ENCODE data around the gene CDK5RAP3.
A peak's percentile ranks its signal among the peaks of the same experiment; 100 is the strongest.

The CDK5RAP3 gene

DNA sequence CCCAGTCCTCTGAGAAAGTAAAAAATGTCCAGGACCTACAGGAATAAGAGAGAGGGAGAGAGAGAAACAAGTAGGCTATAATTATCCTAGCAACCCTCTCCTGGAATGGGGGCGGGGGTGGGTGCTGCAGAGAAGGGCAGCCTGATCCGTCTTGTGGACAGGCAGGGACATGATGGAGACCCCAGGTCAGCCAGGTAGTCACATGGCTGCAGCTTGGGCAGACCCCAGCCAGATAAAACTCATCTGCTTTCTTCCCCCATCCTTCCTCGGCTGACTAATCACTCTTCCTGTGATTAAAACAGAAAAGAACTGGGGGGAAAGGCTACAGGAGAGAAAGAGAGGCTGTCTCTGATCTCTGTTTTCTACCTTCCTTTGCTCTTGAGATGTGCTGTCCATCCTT, 34.1 kb downstream of the CDK5RAP3 start:
- Histone ChIP-seq H3K4me1 (peaks cover 38 to 78% (median 62%) of the 10 kb centered on the region in 10 experiments), H3K9ac (peak overlapping the region in 9 of 11 experiments; percentile 2 to 55 (median 30); a peak in 13 of 22 replicates), H3K4me3 (no peak overlapping the region)

DNA sequence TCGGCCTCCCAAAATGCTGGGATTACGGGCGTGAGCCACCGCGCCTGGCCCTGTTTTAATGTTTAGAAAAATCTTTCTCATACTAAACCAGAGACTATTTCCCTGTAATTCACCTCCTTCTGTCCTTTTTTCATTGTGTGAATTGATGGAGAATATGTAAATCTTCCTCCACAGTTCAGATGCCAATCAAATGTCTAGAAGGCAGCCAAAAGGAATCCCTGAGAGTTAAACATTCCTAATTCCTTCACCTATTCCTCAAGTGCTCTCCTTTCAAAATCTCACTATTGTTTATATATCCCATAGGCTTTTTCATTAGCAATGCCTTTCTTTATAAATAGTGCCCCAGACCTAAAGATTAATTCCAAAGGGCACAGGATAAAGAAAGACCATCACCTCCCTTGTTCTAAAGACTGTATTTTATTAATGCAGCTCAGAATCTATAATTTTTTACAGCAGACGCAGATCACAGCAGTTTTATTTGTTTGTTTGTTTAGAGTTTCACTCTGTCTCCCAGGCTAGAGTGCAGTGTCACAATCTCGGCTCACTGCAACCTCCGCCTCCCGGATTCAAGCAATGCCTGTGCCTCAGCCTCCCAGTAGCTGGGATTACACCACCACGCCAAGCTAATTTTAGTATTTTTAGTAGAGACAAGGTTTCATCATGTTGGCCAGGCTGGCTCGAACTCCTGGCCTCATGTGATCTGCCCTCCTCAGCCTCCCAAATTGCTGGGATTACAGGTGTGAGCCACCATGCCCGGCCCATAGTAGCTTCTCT, 36.2 kb downstream of the CDK5RAP3 start:
- H3K27me3 ChIP-seq, result peaks cover 0 to 3% (median 0%) of the 10 kb centered on the region in 11 experiments; a peak in 2 of 22 replicates
- H3K9ac ChIP-seq, result no peak overlapping the region
- no peak for TF ChIP-seq Cebpa-rat (IDR thresholded peaks at IDR 0.05)
- peaks cover 39 to 69% (median 53%) of the 10 kb centered on the region in 10 experiments for H3K4me1 ChIP-seq
- H4K20me1 ChIP-seq, result no peaks in the 10 kb centered on the region
- no peak overlapping the region for H3K4me3 ChIP-seq
- H3K36me3 ChIP-seq, result no peaks in the 10 kb centered on the region
- H3K4me2 ChIP-seq, result peak overlapping the region in 1 of 11 experiments; percentile 33; a peak in 2 of 22 replicates
- H3K9me3 ChIP-seq (replicated peaks in 1 of 11), result no peaks in the 10 kb centered on the region
- no peak overlapping the region for H3K27ac ChIP-seq

More for the DNA sequence above, 34.1 kb downstream of the CDK5RAP3 start:
- TF ChIP-seq Cebpa-rat (IDR thresholded peaks at IDR 0.05), result no peak
- Histone ChIP-seq H3K36me3 (no peaks in the 10 kb centered on the region), H3K4me2 (peak overlapping the region; percentile 68 to 95 (median 86)), H3K27me3 (no peaks in the 10 kb centered on the region), H3K9me3 (replicated peaks in 1 of 11) (no peaks in the 10 kb centered on the region), H3K27ac (peak overlapping the region; percentile 1 to 99 (median 95); a peak in 20 of 22 replicates), H4K20me1 (no peaks in the 10 kb centered on the region)

DNA sequence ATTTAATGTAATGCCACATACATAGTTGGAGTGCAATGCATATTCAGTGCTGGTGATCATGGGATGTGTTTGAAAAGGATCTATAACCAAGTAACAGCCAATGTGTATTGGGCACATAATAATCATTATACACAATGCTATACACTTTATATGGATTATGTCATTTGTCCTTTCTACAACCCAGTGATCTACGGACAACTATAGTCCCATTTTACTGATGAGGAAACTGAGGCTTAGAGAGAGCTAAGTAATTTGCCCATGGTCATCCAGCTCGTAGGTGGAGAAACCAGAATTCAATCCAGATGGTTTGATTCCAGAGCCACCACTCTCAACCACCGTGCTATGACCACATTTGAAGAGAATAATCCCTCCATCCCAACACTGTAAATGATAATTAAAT, 39.3 kb downstream of the CDK5RAP3 start:
- Histone ChIP-seq H3K27me3 (peaks cover 15 to 31% (median 25%) of the 10 kb centered on the region in 11 experiments; a peak in 19 of 22 replicates), H3K4me2 (no peak overlapping the region), H3K4me3 (no peak overlapping the region), H3K4me1 (peaks cover 15 to 44% (median 29%) of the 10 kb centered on the region in 10 experiments), H3K9ac (no peak overlapping the region), H4K20me1 (no peaks in the 10 kb centered on the region; a peak in 1 of 22 replicates), H3K9me3 (replicated peaks in 1 of 11) (no peaks in the 10 kb centered on the region), H3K36me3 (no peaks in the 10 kb centered on the region), H3K27ac (no peak overlapping the region)
- no peak for TF ChIP-seq Cebpa-rat (IDR thresholded peaks at IDR 0.05)

DNA sequence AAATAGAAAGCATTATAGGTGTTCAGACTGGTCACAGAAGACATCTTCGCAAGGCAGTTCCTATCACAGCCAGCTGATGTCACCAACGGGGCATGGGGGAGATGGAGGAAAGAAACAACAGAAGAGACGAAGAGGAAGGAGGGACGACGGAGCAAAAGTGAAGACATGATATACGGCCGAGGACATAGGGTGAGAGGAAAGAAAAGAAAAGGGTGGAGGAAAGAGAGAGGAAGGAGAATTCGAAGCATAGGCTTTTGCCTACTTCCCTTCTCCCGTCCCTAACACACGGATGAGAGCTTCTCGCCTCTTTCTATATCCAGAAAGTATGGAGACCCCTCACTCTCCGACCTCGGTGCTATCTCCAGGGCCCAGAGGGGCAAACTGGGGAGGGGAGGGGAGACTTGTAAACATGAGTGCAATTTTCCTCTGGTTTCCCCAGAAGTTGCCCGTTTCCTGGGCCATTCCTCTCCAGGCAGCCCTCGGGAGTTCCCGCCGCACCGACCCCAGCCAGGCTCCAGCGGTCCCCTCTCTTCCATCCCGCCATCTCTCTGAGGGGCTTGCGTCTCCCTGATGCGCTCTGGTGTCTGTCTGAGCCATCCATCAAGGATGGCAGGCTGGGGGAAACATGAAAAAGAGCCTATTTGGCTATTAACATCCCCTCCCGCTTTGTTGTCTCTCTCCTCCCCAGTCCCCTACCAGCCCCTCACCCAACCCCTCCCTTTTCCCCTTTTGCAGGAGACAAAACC, 40.7 kb downstream of the CDK5RAP3 start:
- TF ChIP-seq Cebpa-rat (IDR thresholded peaks at IDR 0.05), result no peak
- H3K4me3 ChIP-seq, result peak overlapping the region; percentile 45 to 69 (median 62)
- H3K4me2 ChIP-seq, result peak overlapping the region; percentile 93 to 100 (median 99)
- H3K9ac ChIP-seq, result peak overlapping the region; percentile 28 to 78 (median 66); a peak in 20 of 22 replicates
- H3K27me3 ChIP-seq, result peaks cover 15 to 34% (median 25%) of the 10 kb centered on the region in 11 experiments; a peak in 19 of 22 replicates
- H3K4me1 ChIP-seq, result peaks cover 10 to 30% (median 17%) of the 10 kb centered on the region in 10 experiments; a peak in 18 of 20 replicates
- no peaks in the 10 kb centered on the region for H3K9me3 ChIP-seq (replicated peaks in 1 of 11)
- peak overlapping the region in 9 of 11 experiments; percentile 8 to 74 (median 58); a peak in 17 of 22 replicates for H3K27ac ChIP-seq
- no peaks in the 10 kb centered on the region; a peak in 1 of 22 replicates for H4K20me1 ChIP-seq
- H3K36me3 ChIP-seq, result no peaks in the 10 kb centered on the region

DNA sequence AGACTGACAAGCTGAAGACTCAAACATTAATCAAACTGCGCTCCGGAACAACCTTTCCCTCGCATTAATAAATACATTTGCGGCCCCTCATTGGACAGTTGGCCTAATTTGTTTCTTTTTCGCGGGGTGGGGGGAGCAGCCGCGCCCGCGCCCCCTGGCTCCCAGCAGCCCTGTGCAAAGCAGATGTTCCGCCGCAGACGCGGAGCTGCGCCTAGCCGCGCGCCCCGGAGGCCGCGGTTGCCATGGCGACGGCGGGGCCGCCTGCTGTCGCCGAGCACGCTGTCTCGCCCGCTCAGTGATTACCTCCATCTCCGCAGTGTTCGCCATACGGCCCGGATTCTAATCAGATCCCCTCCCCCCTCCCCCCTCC, 41.2 kb downstream of the CDK5RAP3 start:
- Histone ChIP-seq H3K4me2 (peak overlapping the region; percentile 93 to 100 (median 99)), H3K9ac (peak overlapping the region; percentile 28 to 78 (median 66); a peak in 19 of 22 replicates), H3K9me3 (replicated peaks in 1 of 11) (no peaks in the 10 kb centered on the region), H3K36me3 (no peaks in the 10 kb centered on the region), H3K4me1 (peaks cover 10 to 27% (median 18%) of the 10 kb centered on the region in 10 experiments; a peak in 18 of 20 replicates), H3K27me3 (peaks cover 15 to 34% (median 25%) of the 10 kb centered on the region in 11 experiments; a peak in 19 of 22 replicates), H4K20me1 (no peaks in the 10 kb centered on the region; a peak in 1 of 22 replicates), H3K4me3 (peak overlapping the region; percentile 45 to 69 (median 62)), H3K27ac (peak overlapping the region in 6 of 11 experiments; percentile 36 to 72 (median 55); a peak in 8 of 22 replicates)
- no peak for TF ChIP-seq Cebpa-rat (IDR thresholded peaks at IDR 0.05)

DNA sequence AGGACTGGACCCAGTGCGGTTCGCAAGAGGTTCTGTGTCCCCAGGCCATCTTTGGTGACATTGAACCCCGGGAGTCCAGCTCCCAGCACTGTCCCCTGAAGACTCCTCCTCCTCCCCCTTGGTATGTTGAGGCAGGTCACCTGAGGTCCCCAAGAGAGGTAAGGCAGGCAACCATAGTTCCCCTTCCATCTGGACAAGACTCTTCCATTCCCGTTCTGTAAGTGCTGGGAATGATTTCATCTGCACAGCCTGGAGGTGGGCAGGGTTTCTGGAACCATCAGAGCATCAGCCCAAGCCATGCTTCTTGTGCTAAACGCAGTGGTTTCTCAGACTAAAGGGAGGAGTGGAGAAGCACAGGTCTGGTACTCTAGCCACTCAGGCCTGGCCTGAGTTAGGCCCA, 41.7 kb downstream of the CDK5RAP3 start:
- Histone ChIP-seq H3K36me3 (no peaks in the 10 kb centered on the region), H3K4me2 (peak overlapping the region; percentile 28 to 100 (median 99); a peak in 20 of 22 replicates), H3K4me3 (peak overlapping the region in 3 of 10 experiments; percentile 59 to 69 (median 66); a peak in 3 of 20 replicates), H3K4me1 (peaks cover 14 to 27% (median 19%) of the 10 kb centered on the region in 10 experiments; a peak in 18 of 20 replicates), H3K9me3 (replicated peaks in 1 of 11) (no peaks in the 10 kb centered on the region), H3K9ac (0 out of 22 replicates have a peak overlapping the region, but pooled peaks of 1 of the 11 experiments have one; percentile 26), H4K20me1 (no peaks in the 10 kb centered on the region; a peak in 1 of 22 replicates), H3K27me3 (peaks cover 15 to 34% (median 25%) of the 10 kb centered on the region in 11 experiments; a peak in 19 of 22 replicates), H3K27ac (no peak overlapping the region)
- no peak for TF ChIP-seq Cebpa-rat (IDR thresholded peaks at IDR 0.05)

DNA sequence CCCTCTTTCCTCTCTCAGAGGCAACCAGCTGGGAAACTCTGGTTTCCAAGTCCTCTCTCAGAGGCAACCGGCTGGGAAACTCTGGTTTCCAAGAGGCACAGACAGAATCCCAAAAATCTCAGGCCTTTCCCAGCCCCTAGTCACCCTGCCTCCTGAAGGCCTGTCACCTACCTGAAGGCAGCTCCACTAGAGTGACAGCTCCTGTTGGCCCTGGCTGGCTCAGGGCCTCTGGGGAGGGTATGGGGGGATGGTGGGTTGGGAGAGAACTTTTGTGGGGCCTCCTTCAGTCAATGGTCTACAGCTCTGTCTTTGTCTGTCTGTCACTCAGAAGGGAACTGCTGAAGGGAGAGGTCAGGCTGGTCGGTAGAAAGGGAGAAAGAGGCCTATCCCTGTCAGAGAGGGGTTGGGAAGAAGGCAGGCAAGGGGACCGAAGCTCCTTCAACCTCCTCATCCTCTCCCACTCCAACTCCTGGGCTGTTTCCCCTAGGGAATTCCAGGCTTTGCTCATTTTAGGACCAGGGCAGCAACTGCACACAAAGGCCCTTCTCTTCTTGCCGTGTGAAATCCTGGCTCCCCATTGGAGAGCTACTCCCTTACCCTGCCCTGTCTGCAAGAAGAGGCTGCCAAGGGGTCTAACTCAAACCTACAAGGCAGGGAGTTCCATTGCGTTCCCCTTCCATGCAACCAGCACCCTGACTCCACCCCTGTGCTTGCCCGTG, 43.1 kb downstream of the CDK5RAP3 start:
- TF ChIP-seq Cebpa-rat (IDR thresholded peaks at IDR 0.05), result no peak
- Histone ChIP-seq H3K27ac (no peak overlapping the region), H3K4me3 (no peak overlapping the region), H3K4me2 (peak overlapping the region in 1 of 11 experiments; percentile 23; a peak in 1 of 22 replicates), H3K4me1 (peaks cover 15 to 31% (median 23%) of the 10 kb centered on the region in 10 experiments; a peak in 18 of 20 replicates), H3K27me3 (peaks cover 15 to 34% (median 27%) of the 10 kb centered on the region in 11 experiments; a peak in 19 of 22 replicates), H3K9me3 (replicated peaks in 1 of 11) (no peaks in the 10 kb centered on the region), H3K9ac (no peak overlapping the region), H4K20me1 (no peaks in the 10 kb centered on the region; a peak in 1 of 22 replicates), H3K36me3 (no peaks in the 10 kb centered on the region)

DNA sequence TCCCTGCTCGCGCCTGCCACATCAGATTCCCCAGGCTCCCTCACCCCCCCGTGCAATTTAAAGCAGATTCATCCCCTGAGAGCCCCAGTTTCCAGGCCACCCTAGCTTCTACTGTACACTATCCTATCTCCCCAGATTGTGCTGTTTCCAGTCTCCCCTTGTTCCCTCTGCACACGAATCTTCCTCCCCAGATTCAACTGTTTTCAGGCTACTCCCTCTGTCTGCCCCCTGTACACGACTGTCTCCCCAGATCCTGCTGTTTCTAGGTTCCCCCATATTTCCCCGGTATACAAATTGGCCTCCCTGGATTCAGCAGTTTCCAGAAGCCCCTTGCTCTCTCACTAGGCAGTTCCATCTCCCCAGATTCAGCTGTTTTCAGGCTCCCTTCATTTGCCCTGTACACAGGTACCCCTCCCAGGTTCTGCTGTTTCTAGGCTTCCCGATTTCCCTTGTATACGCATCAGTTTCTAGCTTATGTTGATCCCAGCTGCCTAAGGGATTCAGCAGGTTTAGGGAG, 43.7 kb downstream of the CDK5RAP3 start:
- Histone ChIP-seq H3K9ac (0 out of 22 replicates have a peak overlapping the region, but pooled peaks of 1 of the 11 experiments have one; percentile 15), H3K4me3 (no peak overlapping the region), H3K36me3 (no peaks in the 10 kb centered on the region), H3K27ac (no peak overlapping the region), H3K4me1 (peaks cover 15 to 31% (median 23%) of the 10 kb centered on the region in 10 experiments; a peak in 18 of 20 replicates), H3K4me2 (peak overlapping the region in 1 of 11 experiments; percentile 23; a peak in 1 of 22 replicates), H4K20me1 (no peaks in the 10 kb centered on the region; a peak in 1 of 22 replicates), H3K9me3 (replicated peaks in 1 of 11) (no peaks in the 10 kb centered on the region), H3K27me3 (peaks cover 15 to 41% (median 32%) of the 10 kb centered on the region in 11 experiments; a peak in 21 of 22 replicates)
- no peak for TF ChIP-seq Cebpa-rat (IDR thresholded peaks at IDR 0.05)
